Activated CD8-positive, alpha-beta T cell treated with anti-CD3 and anti-CD28 coated beads, Interleukin-2, amount 10 ng/mL, durations not matched to agents 7 days and 5 days (primary cell): ENCODE data around the gene RDH5. TPM values are rescaled to one million over a fixed set of nuclear protein-coding genes. Genes with fewer than 3 reads are reported as not detected.
"Not testable (repeated sequence)": the region's sequence is repeated elsewhere in the genome, so short reads cannot be mapped to it uniquely, and the experiment has no call there.

Experiments
- ATAC-seq: fragments of 150-1000 bp; cut with Tn5 transposase; one replicate; pipeline ENCODE4 v1.10.0; 2021; ENCODE audit warnings: moderate library complexity
- CTCF ChIA-PET: fragments of 350-600 bp; sonication (Branson Sonifier 250); formaldehyde crosslinking; loops from one replicate; lab custom pipeline; 2021; ENCODE audit warnings: antibody characterized with exemption; lab: Charles Lee
- POLR2A ChIA-PET: fragments of 350-600 bp; sonication (Branson Sonifier 250); formaldehyde crosslinking; loops from one replicate; lab custom pipeline; 2021; ENCODE audit warnings: antibody characterized with exemption; lab: Charles Lee
- DNase-seq: peaks from one replicate; pipeline ENCODE4 v3.0.0-alpha.2; 2020
- H3K27ac Mint-ChIP-seq: one replicate; pipeline ENCODE4 v1.8.0; 2021; ENCODE audit warnings: mild to moderate bottlenecking, mixed read lengths
- H3K27me3 Mint-ChIP-seq: one replicate; pipeline ENCODE4 v1.8.0; 2021; ENCODE audit warnings: low read depth, mixed read lengths
- H3K36me3 Mint-ChIP-seq: one replicate; pipeline ENCODE4 v1.8.0; 2021; ENCODE audit warnings: low read depth, mixed read lengths
- H3K4me1 Mint-ChIP-seq: one replicate; pipeline ENCODE4 v1.8.0; 2021; ENCODE audit warnings: low read depth, mixed read lengths
- H3K4me3 Mint-ChIP-seq: one replicate; pipeline ENCODE4 v1.8.0; 2021; ENCODE audit warnings: mild to moderate bottlenecking, mixed read lengths
- H3K9me3 Mint-ChIP-seq: one replicate; pipeline ENCODE4 v1.8.0; 2022; ENCODE audit warnings: mixed read lengths; ENCODE audit not compliant: insufficient read depth
- total RNA-seq, 2 experiments: library from RNA; stranded (reverse); gene quantifications; one replicate each; pipeline ENCODE4 v1.2.3, GENCODE V29; 2021

The RDH5 gene
- total RNA-seq, 2 experiments from 2014 or later: 12.0 to 12.1 TPM

DNA sequence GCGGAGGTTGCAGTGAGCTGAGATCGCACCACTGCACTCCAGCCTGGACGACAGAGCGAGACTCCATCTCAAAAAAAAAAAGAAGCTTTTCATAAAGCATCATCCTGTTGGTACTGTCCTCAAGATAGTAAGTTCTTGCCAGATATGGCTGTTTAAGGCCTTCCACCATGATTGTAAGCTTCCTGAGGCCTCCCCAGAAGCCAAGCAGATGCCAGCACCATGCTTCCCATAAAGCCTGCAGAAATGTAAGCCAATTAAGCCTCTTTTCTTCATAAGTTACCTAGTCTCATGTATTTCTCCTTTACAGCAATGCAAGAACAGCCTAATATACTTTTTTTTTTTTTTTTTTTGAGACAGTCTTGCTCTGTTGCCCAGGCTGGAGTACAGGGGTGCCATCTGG lies 38.4 kb downstream of the RDH5 start:
- not testable (repeated sequence) for ATAC-seq, H3K27ac Mint-ChIP-seq, DNase-seq, H3K27me3 Mint-ChIP-seq, H3K9me3 Mint-ChIP-seq, H3K4me1 Mint-ChIP-seq, H3K4me3 Mint-ChIP-seq
- peaks cover 60% of the 10 kb centered on the region for H3K36me3 Mint-ChIP-seq
- POLR2A ChIA-PET: interaction anchor here (0.6 kb wide), 1 partner anchor 9 kb away, joined by 4 read pairs; no protein-coding TSS in a partner anchor
- CTCF ChIA-PET: interaction anchor here (2.1 kb wide), 1 partner anchor 20 kb away, joined by 8 read pairs; no protein-coding TSS in a partner anchor

DNA sequence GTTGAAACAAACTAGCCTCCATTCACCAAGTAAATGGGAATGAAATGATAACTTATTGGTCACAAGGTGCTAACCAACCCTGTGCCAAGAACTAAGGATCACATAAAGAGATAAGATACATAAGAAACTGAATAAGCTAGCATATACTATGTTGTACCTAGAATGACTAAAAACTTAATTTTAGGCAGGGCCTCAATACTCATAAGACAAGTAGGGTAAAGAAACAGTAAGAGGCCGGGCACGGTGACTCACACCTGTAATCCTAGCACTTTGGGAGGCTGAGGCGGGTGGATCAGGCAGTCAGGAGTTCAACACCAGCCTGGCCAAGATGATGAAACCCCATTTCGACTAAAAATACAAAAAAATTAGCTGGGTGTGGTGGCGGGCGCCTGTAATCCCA lies 40.5 kb downstream of the RDH5 start:
- no peak overlapping the region for H3K27ac Mint-ChIP-seq
- no peak overlapping the region for H3K4me3 Mint-ChIP-seq
- H3K4me1 Mint-ChIP-seq: no peaks in the 10 kb centered on the region
- peaks cover 55% of the 10 kb centered on the region for H3K36me3 Mint-ChIP-seq
- CTCF ChIA-PET: interaction anchor here (1.1 kb wide), 1 partner anchor 9 kb away, joined by 3 read pairs; no protein-coding TSS in a partner anchor
- no peak for ATAC-seq
- DNase-seq: no peak
- POLR2A ChIA-PET: no interaction called here
- H3K9me3 Mint-ChIP-seq: no peaks in the 10 kb centered on the region
- no peaks in the 10 kb centered on the region for H3K27me3 Mint-ChIP-seq

DNA sequence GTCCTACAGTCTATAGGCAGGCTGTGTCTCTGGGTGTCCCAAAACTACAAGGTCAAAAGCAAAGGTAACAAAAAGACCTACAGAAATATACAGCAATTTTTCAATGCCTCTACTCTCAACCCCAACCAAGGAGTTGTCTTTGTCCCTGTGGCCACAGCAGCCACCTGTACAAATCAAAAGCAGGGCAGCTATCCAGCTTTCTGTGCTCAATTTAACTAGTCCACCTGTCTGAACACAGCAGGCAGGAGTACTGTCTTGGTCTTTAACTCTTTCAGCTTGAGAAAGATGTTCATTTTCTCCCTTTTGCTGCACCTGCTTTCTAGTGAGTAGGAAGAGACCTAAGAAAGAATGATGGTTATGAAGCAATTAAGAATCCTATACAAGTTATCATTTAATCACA lies 42.5 kb downstream of the RDH5 start:
- CTCF ChIA-PET: interaction anchor here (1.0 to 1.5 kb wide), 4 partner anchors 16 to 233 kb away, joined by 3 read pairs; no protein-coding TSS in a partner anchor
- Mint-ChIP-seq H3K27me3 (no peaks in the 10 kb centered on the region), H3K4me1 (no peaks in the 10 kb centered on the region), H3K27ac (no peak overlapping the region), H3K4me3 (no peak overlapping the region), H3K36me3 (peaks cover 46% of the 10 kb centered on the region), H3K9me3 (no peaks in the 10 kb centered on the region)
- POLR2A ChIA-PET: interaction anchor here (0.6 to 0.9 kb wide), 2 partner anchors 17 to 157 kb away, joined by 3 read pairs; no protein-coding TSS in a partner anchor
- DNase-seq (no peak), ATAC-seq (no peak)

DNA sequence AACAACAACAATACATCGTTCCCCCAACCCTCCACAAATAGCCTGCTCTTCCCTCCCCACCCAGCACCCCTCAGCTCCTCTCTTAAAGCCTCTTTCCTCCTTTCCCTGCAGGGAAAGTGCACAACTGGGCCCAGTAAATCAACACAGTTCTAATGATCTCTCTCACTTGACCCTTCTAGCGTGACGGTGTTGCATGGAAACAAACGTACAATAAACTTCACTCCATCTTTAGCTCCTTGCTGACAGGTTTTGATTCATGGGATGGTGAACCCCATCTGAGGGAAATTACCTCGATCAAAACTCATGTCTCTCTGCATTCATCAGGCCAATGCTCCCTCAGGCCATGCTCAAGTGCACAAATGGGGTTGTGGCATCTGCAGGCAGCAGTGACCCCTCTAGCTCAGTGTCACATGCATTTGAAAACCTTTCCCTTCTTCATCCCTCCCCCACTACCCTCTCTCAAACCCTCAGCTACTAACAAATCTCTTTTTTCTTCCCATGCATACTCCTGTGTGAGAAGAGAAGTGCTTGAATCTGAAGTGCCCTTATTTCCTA lies 45.6 kb downstream of the RDH5 start:
- ChIA-PET CTCF (interaction anchor here (2.2 to 2.5 kb wide), 2 partner anchors 9 to 27 kb away, joined by 8 read pairs; no protein-coding TSS in a partner anchor), POLR2A (interaction anchor here (0.8 kb wide), 1 partner anchor 9 kb away, joined by 3 read pairs; no protein-coding TSS in a partner anchor)
- no peaks in the 10 kb centered on the region for H3K9me3 Mint-ChIP-seq
- ATAC-seq (no peak), DNase-seq (no peak)
- peaks cover 26% of the 10 kb centered on the region for H3K36me3 Mint-ChIP-seq
- no peak overlapping the region for H3K4me3 Mint-ChIP-seq
- H3K4me1 Mint-ChIP-seq: no peaks in the 10 kb centered on the region
- no peak overlapping the region for H3K27ac Mint-ChIP-seq
- H3K27me3 Mint-ChIP-seq: no peaks in the 10 kb centered on the region

DNA sequence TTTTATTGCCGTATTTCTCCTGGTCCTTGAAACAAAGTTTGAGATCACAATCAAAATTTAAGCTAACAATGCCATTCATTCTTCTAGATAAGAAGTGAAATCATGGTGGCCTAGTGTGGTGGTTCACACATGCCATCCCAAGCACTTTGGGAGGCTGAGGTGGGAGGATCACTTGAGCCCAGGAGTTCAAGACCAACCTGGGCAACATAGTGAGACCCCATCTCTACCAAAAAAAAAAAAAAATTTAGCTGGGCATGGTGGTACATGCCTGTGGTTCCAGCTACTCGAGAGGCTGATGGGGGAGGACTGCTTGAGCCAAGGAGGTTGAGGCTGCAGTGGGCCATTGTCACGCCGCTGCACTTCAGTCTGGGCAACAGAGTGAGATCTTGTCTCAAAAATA lies 47.0 kb downstream of the RDH5 start:
- H3K27me3 Mint-ChIP-seq: no peaks in the 10 kb centered on the region
- CTCF ChIA-PET: interaction anchor here (1.0 to 2.5 kb wide), 3 partner anchors 10 to 207 kb away, joined by 4 to 8 read pairs (median 8); partner anchors contain the start of gene RAB5B
- POLR2A ChIA-PET: interaction anchor here (0.6 kb wide), 1 partner anchor 21 kb away, joined by 3 read pairs; no protein-coding TSS in a partner anchor
- no peak overlapping the region for H3K27ac Mint-ChIP-seq
- no peak overlapping the region for H3K4me3 Mint-ChIP-seq
- peaks cover under 1% of the 10 kb centered on the region for H3K4me1 Mint-ChIP-seq
- H3K36me3 Mint-ChIP-seq: peaks cover 26% of the 10 kb centered on the region
- ATAC-seq (no peak), DNase-seq (no peak)
- H3K9me3 Mint-ChIP-seq: no peaks in the 10 kb centered on the region

DNA sequence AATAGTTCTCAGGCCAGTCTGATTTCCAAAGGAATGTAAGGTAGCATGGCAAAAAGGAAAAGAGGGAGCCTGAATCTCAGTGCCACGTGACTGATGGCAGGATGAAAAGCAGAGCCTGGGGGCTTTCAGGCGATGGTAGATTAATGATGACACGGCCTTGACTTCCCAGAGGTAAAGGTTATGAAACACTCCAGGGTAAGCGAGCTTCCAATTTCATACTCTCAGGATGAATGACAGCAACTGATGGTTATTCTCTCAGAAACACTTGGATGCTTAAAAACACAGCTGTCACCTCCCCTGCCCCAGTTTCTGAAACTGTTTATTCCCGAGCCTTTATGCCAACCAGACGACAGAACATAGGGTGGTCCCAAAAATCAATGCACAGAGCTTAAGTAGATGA lies 51.5 kb downstream of the RDH5 start:
- no peaks in the 10 kb centered on the region for H3K9me3 Mint-ChIP-seq
- peaks cover 26% of the 10 kb centered on the region for H3K36me3 Mint-ChIP-seq
- H3K27me3 Mint-ChIP-seq: no peaks in the 10 kb centered on the region
- no peak overlapping the region for H3K4me3 Mint-ChIP-seq
- ChIA-PET CTCF (interaction anchor here (1.1 to 3.3 kb wide), 5 partner anchors 14 to 34 kb away, joined by 3 to 15 read pairs (median 4); no protein-coding TSS in a partner anchor), POLR2A (interaction anchor here (0.8 to 1.6 kb wide), 3 partner anchors 10 to 462 kb away, joined by 3 read pairs; no protein-coding TSS in a partner anchor)
- H3K4me1 Mint-ChIP-seq: peaks cover 3% of the 10 kb centered on the region
- ATAC-seq (no peak), DNase-seq (no peak)
- no peak overlapping the region for H3K27ac Mint-ChIP-seq

Other genes with a start within 250 kb of the RDH5 start
- not detected for gene OR6C68, start 228.0 kb upstream of the RDH5 start, total RNA-seq
- not detected for gene OR6C4, start 170.8 kb upstream of the RDH5 start, total RNA-seq
- gene OR2AP1, start 147.9 kb upstream of the RDH5 start, total RNA-seq: not detected
- gene OR10P1, start 83.5 kb upstream of the RDH5 start, total RNA-seq: not detected
- 1 to 10 TPM; 2.0 to 4.2 TPM for gene ITGA7, start 12.5 kb upstream of the RDH5 start, total RNA-seq
- 100 to 1,000 TPM; 156 to 158 TPM for gene BLOC1S1, start 4.3 kb upstream of the RDH5 start, total RNA-seq
- 100 to 1,000 TPM; 203 to 206 TPM for gene CD63, start 8.6 kb downstream of the RDH5 start, total RNA-seq
- 10 to 100 TPM; 12.4 to 13.9 TPM for gene GDF11, start 22.7 kb downstream of the RDH5 start, total RNA-seq
- 10 to 100 TPM; 91.1 to 94.8 TPM for gene SARNP, start 97.3 kb downstream of the RDH5 start, total RNA-seq
- 10 to 100 TPM; 55.2 to 57.9 TPM for gene ORMDL2, start 97.6 kb downstream of the RDH5 start, total RNA-seq
- 10 to 100 TPM; 31.1 to 34.9 TPM for gene DNAJC14, start 109.2 kb downstream of the RDH5 start, total RNA-seq
- gene MMP19, start 122.5 kb downstream of the RDH5 start, total RNA-seq: not detected
- 10 to 100 TPM; 51.6 to 52.2 TPM for gene PYM1, start 207.5 kb downstream of the RDH5 start, total RNA-seq
- 100 to 1,000 TPM; 541 to 575 TPM for gene DGKA, start 210.8 kb downstream of the RDH5 start, total RNA-seq
- gene PMEL, start 245.6 kb downstream of the RDH5 start, total RNA-seq: under 1 TPM; 0.10 to 0.55 TPM
- gene CDK2, start 246.4 kb downstream of the RDH5 start, total RNA-seq: 100 to 1,000 TPM; 128 to 130 TPM